ENCODE results near the gene DNAH6.

Gene DNAH6

DNA sequence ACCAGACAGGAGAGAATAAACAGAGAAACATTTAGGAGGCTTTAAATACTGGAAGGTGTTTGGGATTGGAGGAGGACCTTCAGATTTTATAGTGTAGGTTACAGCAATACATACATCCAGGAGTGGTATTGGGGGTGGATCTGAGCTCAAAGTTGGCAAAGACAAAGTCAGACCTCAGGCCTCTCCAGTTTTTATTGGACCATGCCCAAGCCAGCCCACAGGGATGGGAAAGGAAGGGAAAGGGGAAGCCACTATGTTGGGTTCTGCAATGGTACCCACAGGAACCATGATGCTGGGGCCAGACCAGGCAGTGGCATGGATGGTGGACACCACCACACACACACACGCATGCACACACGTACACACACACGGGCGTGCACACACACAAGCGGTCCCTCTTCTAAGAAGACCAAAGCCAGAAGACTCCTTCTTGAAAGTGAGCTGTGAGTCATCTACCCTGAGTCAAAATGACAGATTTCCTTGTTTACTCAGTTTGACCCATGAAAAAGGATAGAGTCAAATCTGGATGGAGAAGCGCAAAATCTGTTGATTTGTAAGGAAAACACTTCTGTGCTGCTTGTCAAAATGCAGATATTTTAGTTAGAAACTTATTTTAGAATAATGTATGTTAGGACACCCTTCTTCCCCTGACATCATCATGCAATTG is 276.7 kb downstream of the DNAH6 start:
- TF ChIP-seq CTCF (conservative IDR thresholded peaks at IDR 0.05; ENCODE audit: low read length): no peak
- no peak overlapping the region for H3K4me3 ChIP-seq (ENCODE audit: low read length)
- DNase-seq (ENCODE audit: low read depth): no peak

DNA sequence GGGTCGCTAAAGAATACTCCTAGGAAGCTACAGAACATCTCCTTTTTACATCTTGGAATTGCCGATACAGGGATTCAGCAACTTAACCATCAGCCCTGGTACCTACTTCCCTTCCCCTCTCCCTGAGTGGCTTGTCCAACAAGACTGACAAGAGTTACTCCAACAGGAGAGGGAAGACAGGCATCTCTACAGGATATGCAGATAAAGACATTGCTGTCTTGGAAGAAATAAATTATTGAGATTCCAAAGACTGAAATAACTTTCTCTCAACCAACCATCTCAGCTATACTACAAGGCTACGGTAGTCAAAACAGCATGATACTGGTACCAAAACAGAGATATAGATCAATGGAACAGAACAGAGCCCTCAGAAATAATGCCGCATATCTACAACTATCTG is 277.3 kb downstream of the DNAH6 start:
- H3K4me3 ChIP-seq (ENCODE audit: low read length): no peak overlapping the region
- DNase-seq (ENCODE audit: low read depth): no peak
- TF ChIP-seq CTCF (conservative IDR thresholded peaks at IDR 0.05; ENCODE audit: low read length): no peak

GRCh38 chr2:84796798-84797197 is 280.5 kb downstream of the DNAH6 start:
- no peak for TF ChIP-seq CTCF (conservative IDR thresholded peaks at IDR 0.05; ENCODE audit: low read length)
- no peak overlapping the region for H3K4me3 ChIP-seq (ENCODE audit: low read length)
- DNase-seq (ENCODE audit: low read depth): no peak

- H3K4me3 ChIP-seq (ENCODE audit: low read length): no peak overlapping the region
- TF ChIP-seq CTCF (conservative IDR thresholded peaks at IDR 0.05; ENCODE audit: low read length): no peak
- no peak for DNase-seq (ENCODE audit: low read depth)
Measured at GRCh38 chr2:84797271-84797670, 281.0 kb downstream of the DNAH6 start.

DNA sequence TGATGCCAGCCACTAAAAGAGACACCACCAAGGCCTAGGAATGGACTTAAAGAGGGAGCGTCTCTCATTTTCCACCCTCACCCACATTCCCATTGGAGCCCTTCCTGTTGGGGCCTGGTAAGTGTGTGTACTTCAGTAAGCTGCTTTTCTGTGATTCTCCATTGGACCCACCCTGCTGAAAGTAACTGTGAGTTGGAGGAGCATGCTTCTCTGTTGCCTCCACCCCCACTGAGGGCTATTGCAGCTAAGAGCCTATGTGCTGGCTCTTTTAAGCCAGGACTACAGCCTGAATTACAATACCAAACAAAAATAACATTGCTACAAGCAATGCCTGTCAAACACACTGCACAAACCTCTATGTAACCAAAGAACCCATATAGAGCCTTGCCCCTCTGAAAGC is 283.5 kb downstream of the DNAH6 start:
- no peak for DNase-seq (ENCODE audit: low read depth)
- no peak overlapping the region for H3K4me3 ChIP-seq (ENCODE audit: low read length)
- TF ChIP-seq CTCF (conservative IDR thresholded peaks at IDR 0.05; ENCODE audit: low read length): no peak

GRCh38 chr2:84800194-84800805 is 284.0 kb downstream of the DNAH6 start:
- no peak for TF ChIP-seq CTCF (conservative IDR thresholded peaks at IDR 0.05; ENCODE audit: low read length)
- no peak overlapping the region for H3K4me3 ChIP-seq (ENCODE audit: low read length)
- no peak for DNase-seq (ENCODE audit: low read depth)

DNA sequence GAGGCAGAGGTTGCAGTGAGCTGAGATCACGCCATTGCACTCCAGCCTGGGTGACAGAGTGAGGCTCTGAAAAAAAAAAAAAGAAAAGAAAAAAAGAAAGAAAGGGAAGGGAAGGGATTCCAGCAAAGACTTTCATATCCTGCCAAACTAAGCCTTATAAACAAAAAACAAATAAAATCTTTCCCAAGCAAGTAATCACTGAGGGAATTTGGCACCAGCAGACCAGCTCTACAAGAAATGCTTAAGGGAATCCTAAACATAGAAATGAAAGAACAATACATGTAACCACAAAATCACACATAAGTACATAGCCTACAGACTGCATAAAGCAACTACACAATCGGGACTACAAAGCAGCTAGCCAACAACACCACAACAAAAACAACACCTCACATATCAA is 285.5 kb downstream of the DNAH6 start:
- TF ChIP-seq CTCF (conservative IDR thresholded peaks at IDR 0.05; ENCODE audit: low read length): no peak
- no peak overlapping the region for H3K4me3 ChIP-seq (ENCODE audit: low read length)
- no peak for DNase-seq (ENCODE audit: low read depth)
